NCI-H1092 treated with DMSO at 0.1 percent for 48 hours (cell line): Measurements from ENCODE around the gene PALMD.

Experiments used
- DNase-seq: peaks from one replicate; lab custom pipeline; 2025; lab: John Stamatoyannopoulos, UW

The PALMD gene

GRCh38 chr1:99645699-99646531 lies at the start of gene PALMD:
Gene PALMD (plus strand): TSS chr1:99646113. CDS start chr1:99646318, 205 bp downstream.
- no peak for DNase-seq

GRCh38 chr1:99598738-99599411 lies 47.0 kb upstream of the PALMD start:
- no peak for DNase-seq

- no peak for DNase-seq
Observed at GRCh38 chr1:99599678-99600175, 46.2 kb upstream of the PALMD start.

DNA sequence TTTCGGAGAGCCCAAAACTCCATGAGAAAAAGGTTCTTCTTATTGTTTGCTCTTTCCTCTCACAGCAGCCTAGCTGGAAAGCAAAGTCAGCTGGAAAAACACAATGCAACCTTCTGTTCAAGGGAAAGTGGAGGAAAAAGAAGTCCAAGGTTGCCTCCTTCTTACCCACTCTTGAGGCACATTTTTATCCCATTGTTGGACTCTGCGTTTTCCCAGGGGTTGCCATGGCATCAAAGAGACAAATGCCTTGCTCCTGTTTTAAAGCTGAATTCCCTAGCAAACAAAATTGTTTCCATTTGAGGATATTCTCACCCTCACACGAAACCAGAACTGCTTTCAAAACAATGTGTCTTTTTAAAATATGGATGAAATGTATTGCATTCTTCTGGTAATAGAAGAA lies 45.1 kb upstream of the PALMD start:
- DNase-seq = no peak

- no peak for DNase-seq
Observed at GRCh38 chr1:99601208-99601607, 44.7 kb upstream of the PALMD start.

GRCh38 chr1:99601709-99602403 lies 44.1 kb upstream of the PALMD start:
- DNase-seq = no peak

- no peak for DNase-seq
Observed at GRCh38 chr1:99602404-99602969, 43.4 kb upstream of the PALMD start.

GRCh38 chr1:99603699-99604560 lies 42.0 kb upstream of the PALMD start:
- DNase-seq = no peak

GRCh38 chr1:99606306-99606705 lies 39.6 kb upstream of the PALMD start:
- DNase-seq = no peak

- no peak for DNase-seq
Observed at GRCh38 chr1:99607590-99607989, 38.3 kb upstream of the PALMD start.

GRCh38 chr1:99608058-99608457 lies 37.9 kb upstream of the PALMD start:
- no peak for DNase-seq

GRCh38 chr1:99613716-99614115 lies 32.2 kb upstream of the PALMD start:
- DNase-seq = no peak

DNA sequence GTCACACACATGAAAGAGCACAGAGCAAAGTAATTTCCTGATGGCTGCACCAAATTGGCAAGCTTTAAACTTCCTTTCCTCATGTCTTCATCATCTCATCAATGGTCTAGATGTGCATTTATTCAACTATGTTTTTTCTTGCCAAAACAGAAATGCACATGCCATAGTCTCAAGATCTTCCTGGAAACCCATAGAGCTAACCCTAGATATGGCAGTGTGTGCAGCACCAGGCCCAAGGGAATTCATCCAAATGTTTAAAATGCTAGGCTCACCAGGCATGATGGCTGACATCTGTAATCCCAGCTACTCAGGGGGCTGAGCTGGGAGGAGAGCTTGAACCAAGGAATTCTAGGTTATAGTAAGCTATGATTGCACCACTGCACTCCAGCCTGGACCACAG lies 31.2 kb upstream of the PALMD start:
- DNase-seq = no peak

GRCh38 chr1:99619583-99619982 lies 26.3 kb upstream of the PALMD start:
- DNase-seq = no peak

DNA sequence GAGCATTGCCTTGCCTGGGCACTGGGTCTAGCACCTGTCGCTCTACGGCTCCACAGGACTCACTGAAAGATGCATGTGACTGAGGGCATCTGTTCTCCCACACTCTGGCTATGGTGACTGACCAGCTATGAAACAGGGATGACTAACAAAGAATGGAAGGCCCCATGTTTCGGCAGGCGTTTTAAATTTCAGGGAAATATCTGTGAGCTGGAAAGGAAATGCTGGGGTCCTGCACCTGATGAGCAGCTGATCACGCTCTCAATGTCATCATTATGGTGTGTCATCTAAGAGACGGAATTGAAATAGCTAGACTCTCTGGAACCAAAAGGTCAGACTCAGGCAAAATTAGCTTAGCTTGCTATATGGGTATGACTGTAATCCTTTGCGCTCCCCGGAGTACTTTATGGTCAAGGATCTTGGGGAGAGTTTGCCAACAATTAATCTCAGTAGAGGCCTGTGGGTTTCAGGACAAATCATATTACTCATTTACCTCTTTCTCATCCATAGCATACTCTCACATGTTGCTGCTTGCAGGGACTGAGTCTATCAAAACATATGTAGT lies 24.5 kb upstream of the PALMD start:
- DNase-seq = no peak

DNA sequence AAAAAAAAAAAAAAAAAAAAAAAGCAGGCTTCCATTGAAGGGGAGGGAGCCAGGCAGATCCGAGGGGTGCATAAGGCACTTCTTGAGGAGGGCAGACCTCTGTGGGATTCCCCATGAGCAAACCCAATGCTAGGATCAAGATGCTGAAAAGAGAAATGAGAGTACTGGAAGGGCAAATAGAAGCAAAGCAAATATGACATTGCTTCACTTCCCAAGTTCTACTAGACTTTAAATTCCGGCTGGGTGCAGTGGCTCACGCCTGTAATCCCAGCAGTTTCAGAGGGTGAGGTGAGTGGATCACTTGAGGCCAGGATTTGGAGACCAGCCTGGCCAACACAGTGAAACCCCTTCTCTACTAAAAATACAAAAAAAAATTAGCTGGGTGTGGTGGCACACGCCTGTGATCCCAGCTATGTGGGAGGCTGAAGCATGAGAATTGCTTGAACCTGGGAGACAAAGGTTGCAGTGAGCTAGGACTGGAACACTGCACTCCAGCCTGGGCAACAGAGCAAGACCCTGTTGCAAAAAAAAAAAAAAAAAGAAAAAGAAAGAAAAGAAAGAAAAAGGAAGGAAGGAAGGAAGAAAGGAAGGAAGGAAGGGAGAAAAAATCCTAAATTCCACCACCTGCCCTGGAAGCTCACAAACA lies 23.1 kb upstream of the PALMD start:
- DNase-seq = no peak

- no peak for DNase-seq
Observed at GRCh38 chr1:99623554-99623953, 22.4 kb upstream of the PALMD start.

- no peak for DNase-seq
Observed at GRCh38 chr1:99627615-99628014, 18.3 kb upstream of the PALMD start.

GRCh38 chr1:99629164-99629563 lies 16.7 kb upstream of the PALMD start:
- no peak for DNase-seq

DNA sequence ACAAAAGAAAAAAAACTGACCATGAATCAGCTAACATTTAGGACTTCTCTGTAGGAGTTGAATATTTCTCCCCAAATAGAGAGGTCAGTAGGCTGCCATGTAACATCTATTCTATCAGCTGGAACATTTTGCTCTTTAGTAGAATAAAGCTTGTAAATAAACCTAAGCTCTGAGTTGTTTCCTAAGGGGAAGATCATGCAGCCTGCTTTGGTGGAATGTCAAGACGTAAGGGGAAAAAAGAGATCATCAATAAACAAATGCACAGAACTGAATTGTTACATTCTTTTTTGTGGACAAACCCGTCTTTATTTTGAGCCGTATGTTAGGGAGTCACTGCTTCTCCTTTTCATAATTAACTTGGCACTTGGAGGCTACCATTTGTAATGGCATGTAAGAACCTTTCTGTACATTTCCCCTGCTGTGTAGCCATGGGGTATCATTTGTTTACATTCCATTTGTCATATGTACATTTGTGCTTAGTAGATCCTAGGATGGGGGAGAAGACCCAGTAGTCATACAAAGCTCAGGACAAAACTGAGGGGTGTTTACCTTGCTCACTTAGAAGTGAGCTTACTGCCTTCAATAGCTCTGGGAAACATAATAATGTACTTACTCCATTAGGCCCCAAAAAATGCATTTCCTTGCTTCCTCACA lies 10.8 kb upstream of the PALMD start:
- DNase-seq = no peak
